IMR-90 (cell line): ENCODE results near the gene TNPO1. TPM values are rescaled to one million over a fixed set of nuclear protein-coding genes. Genes with fewer than 3 reads are reported as not detected.

Source experiments
- ATAC-seq: fragments of 200-7000 bp; cut with Tn5 transposase; 2 replicates; pipeline ENCODE4 v1.9.1; 2020; ENCODE audit warnings: low read depth, mild to moderate bottlenecking, moderate library complexity
- BruUV-seq: library from RNA; stranded (reverse); fragments of 400-500 nt; replicated peaks from 2 replicates; lab custom pipeline; 2021; lab: Mats Ljungman, UMichigan
- CTCF ChIA-PET: fragments of 300-600 bp; formaldehyde crosslinking; extraction: SDS; loops from one replicate; lab custom pipeline; 2021; ENCODE audit warnings: antibody characterized with exemption; lab: Yijun Ruan, JAX
- POLR2A ChIA-PET: fragments of 300-600 bp; sonication (Branson Sonifier 250); formaldehyde crosslinking; loops from one replicate; lab custom pipeline; 2022; ENCODE audit warnings: antibody characterized with exemption; ENCODE audit not compliant: unreplicated experiment; lab: Charles Lee
- DNase-seq: peaks from one replicate; pipeline ENCODE4 v3.0.0; 2013
- H2AFZ ChIP-seq: replicated peaks from 2 replicates; pipeline ENCODE3; 2013; ENCODE audit warnings: low read length, mild to moderate bottlenecking; ENCODE audit not compliant: poor library complexity
- H2AK5ac ChIP-seq: 2 replicates; pipeline ENCODE4 v1.6.1; 2013; ENCODE audit warnings: low read depth, low read length, inconsistent platforms
- H2AK9ac ChIP-seq: replicated peaks from 2 replicates; pipeline ENCODE3; 2013; ENCODE audit warnings: mild to moderate bottlenecking, low read depth, low read length, moderate library complexity; ENCODE audit not compliant: poor library complexity
- H2BK120ac ChIP-seq: 2 replicates; pipeline ENCODE4 v1.6.1; 2013; ENCODE audit warnings: low read depth, low read length, inconsistent platforms
- H2BK15ac ChIP-seq: 3 replicates; pipeline ENCODE4 v1.6.1; 2013; ENCODE audit warnings: low read depth, low read length, inconsistent platforms
- H2BK20ac ChIP-seq: 2 replicates; pipeline ENCODE4 v1.6.1; 2013; ENCODE audit warnings: low read depth, mild to moderate bottlenecking, inconsistent platforms, low read length, moderate library complexity
- H2BK5ac ChIP-seq: 2 replicates; pipeline ENCODE4 v1.6.1; 2013; ENCODE audit warnings: mild to moderate bottlenecking, low read depth, low read length, inconsistent platforms; ENCODE audit not compliant: poor library complexity, severe bottlenecking
- H3K14ac ChIP-seq: replicated peaks from 2 replicates; pipeline ENCODE4 v1.6.1; 2013; ENCODE audit warnings: low read depth, low read length, inconsistent platforms
- H3K18ac ChIP-seq: 2 replicates; pipeline ENCODE4 v1.6.1; 2013; ENCODE audit warnings: low read depth, low read length, control low read depth
- H3K23ac ChIP-seq: 2 replicates; pipeline ENCODE4 v1.6.1; 2013; ENCODE audit warnings: low read depth, low read length, inconsistent platforms
- H3K27ac ChIP-seq: 2 replicates; pipeline ENCODE4 v1.5.1; 2013; ENCODE audit warnings: mild to moderate bottlenecking, control low read depth, low read length; ENCODE audit not compliant: insufficient read depth
- H3K27me3 ChIP-seq: 2 replicates; pipeline ENCODE4 v1.6.1; 2013; ENCODE audit warnings: low read length; ENCODE audit not compliant: control insufficient read depth, insufficient read depth
- H3K36me3 ChIP-seq: 2 replicates; pipeline ENCODE4 v1.6.1; 2013; ENCODE audit warnings: low read length, mixed read lengths; ENCODE audit not compliant: control insufficient read depth, insufficient read depth
- H3K4ac ChIP-seq: 2 replicates; pipeline ENCODE4 v1.6.1; 2013; ENCODE audit warnings: low read depth, low read length, inconsistent platforms
- H3K4me1 ChIP-seq: 2 replicates; pipeline ENCODE4 v1.6.1; 2013; ENCODE audit warnings: low read length, mixed read lengths; ENCODE audit not compliant: control insufficient read depth, insufficient read depth
- H3K4me2 ChIP-seq: 2 replicates; pipeline ENCODE4 v1.6.1; 2013; ENCODE audit warnings: low read depth, mild to moderate bottlenecking, control low read depth, low read length, moderate library complexity
- H3K4me3 ChIP-seq: 2 replicates; pipeline ENCODE4 v1.5.1; 2013; ENCODE audit warnings: low read depth, mild to moderate bottlenecking, control low read depth, low read length, moderate library complexity; ENCODE audit not compliant: insufficient read depth
- H3K56ac ChIP-seq: 2 replicates; pipeline ENCODE4 v1.6.1; 2013; ENCODE audit warnings: low read length, inconsistent platforms; ENCODE audit not compliant: insufficient read depth; ENCODE audit errors: extremely low read depth
- H3K79me1 ChIP-seq, 2 experiments: 2 replicates each; pipeline ENCODE4 v1.6.1; 2013; ENCODE audit warnings: low read length in 2 of 2, inconsistent platforms in 1 of 2, low read depth in 1 of 2
- H3K9ac ChIP-seq: 2 replicates; pipeline ENCODE4 v1.6.1; 2013; ENCODE audit warnings: low read depth, low read length, control low read depth
- H3K9me1 ChIP-seq: 2 replicates; pipeline ENCODE4 v1.6.1; 2013; ENCODE audit warnings: low read length, inconsistent platforms; ENCODE audit not compliant: insufficient read depth
- H3K9me3 ChIP-seq: 2 replicates; pipeline ENCODE4 v1.6.1; 2013; ENCODE audit warnings: low read length; ENCODE audit not compliant: control insufficient read depth, insufficient read depth
- H4K20me1 ChIP-seq: 2 replicates; pipeline ENCODE4 v1.6.1; 2013; ENCODE audit warnings: low read length, inconsistent platforms; ENCODE audit not compliant: insufficient read depth
- H4K5ac ChIP-seq: 2 replicates; pipeline ENCODE4 v1.6.1; 2013; ENCODE audit warnings: mild to moderate bottlenecking, low read depth, low read length, control low read depth
- H4K8ac ChIP-seq, 2 experiments: 2 replicates each; pipeline ENCODE4 v1.6.1; 2013; ENCODE audit warnings: low read depth in 2 of 2, low read length in 2 of 2, control low read depth in 1 of 2, inconsistent platforms in 1 of 2
- H4K91ac ChIP-seq: 2 replicates; pipeline ENCODE4 v1.6.1; 2013; ENCODE audit warnings: low read depth, low read length, inconsistent platforms; ENCODE audit not compliant: insufficient read depth
- MAFK ChIP-seq: IDR thresholded peaks from 2 replicates; pipeline ENCODE4 v1.6.1; 2012; ENCODE audit warnings: low read depth, low read length, improper control_type of control experiment
- MXI1 ChIP-seq: IDR thresholded peaks from 2 replicates; pipeline ENCODE4 v1.6.1; 2012; ENCODE audit warnings: low read depth, mild to moderate bottlenecking, low read length, moderate library complexity, borderline replicate concordance
- NFE2L2 ChIP-seq: fragments of 150-350 bp; IDR thresholded peaks from 2 replicates; pipeline ENCODE4 v1.6.1; 2016; ENCODE audit warnings: low read depth, mild to moderate bottlenecking, low read length
- WGBS, 2 experiments: methylation state at CpG; one replicate each; pipeline versions ENCODE4 v1.1.5 to v1.1.7; 2013; ENCODE audit warnings: missing lambda C conversion rate in 2 of 2; ENCODE audit not compliant: insufficient read length in 1 of 2; ENCODE audit errors: extremely low coverage in 2 of 2; 5-methylcytosine and 5-hydroxymethylcytosine counted together
- dilution Hi-C: fragments of 300-500 bp; cut with HindIII; formaldehyde crosslinking; loops from one replicate; pipeline ENCODE4 v1.14.3; 2018; ENCODE audit warnings: low sequenced_read_pairs; ENCODE audit not compliant: unreplicated experiment
- in situ Hi-C: fragments of 300-500 bp; cut with MboI; formaldehyde crosslinking; loops from 3 replicates; pipeline ENCODE4 v1.14.3; 2019; ENCODE audit warnings: low sequenced_read_pairs, inconsistent platforms, mixed read lengths
- intact Hi-C: fragments of 100-400 bp; cut with micrococcal nuclease; formaldehyde crosslinking; loops from 2 replicates; pipeline ENCODE4 v1.10.0; 2022
- polyA plus RNA-seq, 3 experiments: library from polyadenylated mRNA; depleted of rRNA; stranded (reverse); fragments of >200 nt; gene quantifications; 2 replicates each; pipeline ENCODE4 v1.2.3, GENCODE V29; 2012; ENCODE audit warnings: low replicate concordance in 1 of 3
- total RNA-seq: library from RNA; depleted of rRNA; stranded (reverse); fragments of >200 nt; gene quantifications from 2 replicates; pipeline ENCODE4 v1.2.3, GENCODE V29; 2012

Gene TNPO1
- total and polyA plus RNA-seq, 2 of the 4 experiments (the other 2 are of a cell fraction): 45.5 to 400 TPM

GRCh38 chr5:72841756-72842535, 25.5 kb downstream of the TNPO1 start:
- CTCF ChIA-PET: interaction anchor here (1.8 kb wide), 1 partner anchor 231 kb away, joined by 5 read pairs; no protein-coding TSS in a partner anchor

More at GRCh38 chr5:72841756-72842535, 25.5 kb downstream of the TNPO1 start:
- no TSS peak for BruUV-seq
- Histone ChIP-seq H3K4me1 (peaks cover 15% of the 10 kb centered on the region), H4K20me1 (peaks cover 73% of the 10 kb centered on the region), H2BK15ac (no peak overlapping the region), H4K8ac (no peak overlapping the region), H4K91ac (no peak overlapping the region), H2AK5ac (no peak overlapping the region), H2AK9ac (no peak overlapping the region), H4K5ac (no peak overlapping the region), H3K36me3 (peaks cover 2% of the 10 kb centered on the region; the same call in 1 of the 2 replicates), H3K18ac (no peak overlapping the region), H3K56ac (no peak overlapping the region), H3K9me3 (no peaks in the 10 kb centered on the region), H3K14ac (0 out of 2 replicates have a peak overlapping the region, but pooled peaks have one; percentile 52), H3K27me3 (no peaks in the 10 kb centered on the region), H3K4ac (no peak overlapping the region), H3K9ac (no peak overlapping the region), H2BK20ac (peak overlapping the region; percentile 52; the same call in 1 of the 2 replicates), H3K79me1 (peaks cover 19 to 73% of the 10 kb centered on the region in 2 experiments), H3K4me2 (no peak overlapping the region; the same call in 1 of the 2 replicates), H2AFZ (no peak overlapping the region), H3K4me3 (no peak overlapping the region), H2BK120ac (no peak overlapping the region), H2BK5ac (peak overlapping the region; percentile 45), H3K23ac (peak overlapping the region; percentile 56; the same call in 1 of the 2 replicates), H3K9me1 (peaks cover 18% of the 10 kb centered on the region), H3K27ac (no peak overlapping the region)
- dilution Hi-C loops (no loop called here), in situ Hi-C loops (no loop called here), intact Hi-C loops (loop anchor here (10.0 kb wide), 3 partner anchors 237 to 477 kb away; no protein-coding TSS in a partner anchor)
- TF ChIP-seq MXI1 (no peak), NFE2L2 (peak; percentile 79), MAFK (peak; percentile 56)
- WGBS, 2 experiments: no CpG with 5 or more reads among the region's 1 CpG
- ATAC-seq: peak; percentile 16; the same call in 1 of the 2 replicates
- peak; percentile 43 for DNase-seq
- POLR2A ChIA-PET: no interaction called here
